GM12878 (cell line): ENCODE measurements around the gene ZNF423. TPM values are rescaled to one million over a fixed set of nuclear protein-coding genes. Genes with fewer than 3 reads are reported as not detected.

Source experiments
- ATAC-seq: fragments of 200-7000 bp; cut with Tn5 transposase; 3 replicates; pipeline ENCODE4 v1.9.1; 2020; ENCODE audit warnings: mild to moderate bottlenecking, moderate library complexity
- BruUV-seq: library from RNA; stranded (reverse); fragments of 400-500 nt; replicated peaks from 2 replicates; lab custom pipeline; 2021; lab: Mats Ljungman, UMichigan
- CTCF ChIA-PET: fragments of 300-600 bp; sonication (Branson Sonifier 250); formaldehyde crosslinking; extraction: SDS; loops from one replicate; lab custom pipeline; 2021; ENCODE audit warnings: inconsistent platforms; lab: Yijun Ruan, JAX
- POLR2A ChIA-PET: fragments of 350-600 bp; formaldehyde crosslinking; extraction: SDS; loops from one replicate; lab custom pipeline; 2021; ENCODE audit warnings: inconsistent platforms; lab: Charles Lee
- RAD21 ChIA-PET: fragments of 300-600 bp; sonication (Branson Sonifier 250); formaldehyde crosslinking; loops from one replicate; lab custom pipeline; 2023; ENCODE audit warnings: antibody characterized with exemption; ENCODE audit not compliant: unreplicated experiment; lab: Charles Lee
- SMC1A ChIA-PET: fragments of 300-600 bp; sonication (Branson Sonifier 250); formaldehyde crosslinking; loops from one replicate; lab custom pipeline; 2023; ENCODE audit not compliant: unreplicated experiment, uncharacterized antibody; lab: Charles Lee
- DNase-seq: peaks from one replicate; pipeline ENCODE4 v3.0.0-alpha.2; 2011; ENCODE audit warnings: low read depth, low spot score
- FAIRE-seq: peaks from 3 replicates; lab custom pipeline; 2011; peaks lifted over from hg19 to GRCh38; lab: Jason Lieb, UNC
- H2AFZ ChIP-seq: 2 replicates; pipeline ENCODE4 v1.6.0; 2011; ENCODE audit warnings: low read depth, low read length, control low read depth; ENCODE audit not compliant: control insufficient read depth
- H3K27ac ChIP-seq: 2 replicates; pipeline ENCODE4 v1.5.1; 2011; ENCODE audit warnings: control low read depth; ENCODE audit not compliant: control insufficient read depth, insufficient read depth
- H3K27me3 ChIP-seq, 2 experiments: replicated peaks in 1 of 2; 2 replicates each; pipeline versions ENCODE4 v1.6.0 to v1.6.1; 2011; ENCODE audit warnings: low read length in 1 of 2; ENCODE audit not compliant: control insufficient read depth in 2 of 2, insufficient read depth in 2 of 2
- H3K36me3 ChIP-seq, 2 experiments: 2 replicates each; pipeline ENCODE4 v1.5.1; 2011; ENCODE audit warnings: low read length in 1 of 2; ENCODE audit not compliant: control insufficient read depth in 2 of 2, insufficient read depth in 2 of 2
- H3K4me1 ChIP-seq: 2 replicates; pipeline ENCODE4 v1.6.1; 2011; ENCODE audit warnings: mild to moderate bottlenecking, low read length, moderate library complexity, mixed read lengths; ENCODE audit not compliant: control insufficient read depth, insufficient read depth
- H3K4me2 ChIP-seq: 2 replicates; pipeline ENCODE4 v1.6.0; 2011; ENCODE audit warnings: control low read depth; ENCODE audit not compliant: control insufficient read depth, insufficient read depth
- H3K4me3 ChIP-seq: fragments of 200-600 bp; sonication (generic); 2 replicates; pipeline ENCODE4 v1.5.1; 2016
- H3K79me2 ChIP-seq: 2 replicates; pipeline ENCODE4 v1.6.0; 2011; ENCODE audit warnings: low read length; ENCODE audit not compliant: control insufficient read depth, insufficient read depth
- H3K9ac ChIP-seq: 2 replicates; pipeline ENCODE4 v1.8.0; 2011; ENCODE audit warnings: low read length, control low read depth, mixed read lengths; ENCODE audit not compliant: control insufficient read depth, insufficient read depth
- H3K9me3 ChIP-seq: replicated peaks from 3 replicates; pipeline ENCODE4 v1.5.1; 2011; ENCODE audit warnings: mild to moderate bottlenecking, low read length; ENCODE audit not compliant: control insufficient read depth, insufficient read depth
- H4K20me1 ChIP-seq: 2 replicates; pipeline ENCODE4 v1.6.0; 2011; ENCODE audit not compliant: control insufficient read depth, insufficient read depth
- ATF7 ChIP-seq: fragments of 450-650 bp; IDR thresholded peaks from 2 replicates; pipeline ENCODE4 v1.6.1; 2016; ENCODE audit warnings: low read depth, mild to moderate bottlenecking
- FOS ChIP-seq: IDR thresholded peaks from 3 replicates; pipeline ENCODE4 v1.6.1; 2011; ENCODE audit warnings: borderline replicate concordance; ENCODE audit not compliant: insufficient read length; ENCODE audit errors: extremely low read depth
- GABPA ChIP-seq: IDR thresholded peaks from 2 replicates; pipeline ENCODE4 v1.6.1; 2014; ENCODE audit warnings: antibody characterized with exemption, low read depth, mild to moderate bottlenecking, inconsistent platforms
- GATAD2B ChIP-seq: fragments of 450-650 bp; conservative IDR thresholded peaks from 2 replicates; pipeline ENCODE4 v1.6.1; 2017; ENCODE audit warnings: low read depth, mild to moderate bottlenecking, moderate library complexity
- HDAC2 ChIP-seq: fragments of 200-600 bp; sonication (generic); IDR thresholded peaks from 2 replicates; pipeline ENCODE4 v1.6.1; 2017
- IRF5 ChIP-seq: fragments of 450-650 bp; IDR thresholded peaks from 2 replicates; pipeline ENCODE4 v1.6.1; 2017; ENCODE audit warnings: borderline replicate concordance
- MYC ChIP-seq: IDR thresholded peaks from 2 replicates; pipeline ENCODE4 v1.6.1; 2011; ENCODE audit warnings: mild to moderate bottlenecking, low read length, moderate library complexity, inconsistent platforms; ENCODE audit not compliant: insufficient read depth, insufficient replicate concordance, insufficient read length, severe bottlenecking
- NFIC ChIP-seq: IDR thresholded peaks from 2 replicates; pipeline ENCODE4 v1.6.1; 2012; ENCODE audit warnings: low read depth, mild to moderate bottlenecking, inconsistent platforms, low read length, moderate library complexity
- NR2C1 ChIP-seq: fragments of 450-650 bp; IDR thresholded peaks from 2 replicates; pipeline ENCODE4 v1.6.1; 2017; ENCODE audit warnings: antibody characterized with exemption, mild to moderate bottlenecking, moderate library complexity
- RCOR1 ChIP-seq: conservative IDR thresholded peaks from 2 replicates; pipeline ENCODE4 v1.6.1; 2012; ENCODE audit warnings: low read depth, low read length, improper control_type of control experiment
- RELA ChIP-seq: fragments of 450-650 bp; IDR thresholded peaks from 2 replicates; pipeline ENCODE4 v1.8.0; 2014; ENCODE audit warnings: borderline replicate concordance; ENCODE audit not compliant: partially characterized antibody
- RFX5 ChIP-seq: IDR thresholded peaks from 2 replicates; pipeline ENCODE4 v1.6.1; 2011; ENCODE audit warnings: low read depth, low read length, improper control_type of control experiment
- TCF3 ChIP-seq: IDR thresholded peaks from 2 replicates; pipeline ENCODE4 v1.6.1; 2012; ENCODE audit warnings: low read depth, mild to moderate bottlenecking, low read length, borderline replicate concordance; ENCODE audit not compliant: insufficient read depth
- ZSCAN29 ChIP-seq: fragments of 450-650 bp; IDR thresholded peaks from 2 replicates; pipeline ENCODE4 v1.6.1; 2017; ENCODE audit warnings: mild to moderate bottlenecking, moderate library complexity
- WGBS: methylation state at CpG from one replicate; pipeline ENCODE4 v1.1.6; 2016; ENCODE audit warnings: low lambda C conversion rate; ENCODE audit not compliant: insufficient replicate concordance, insufficient coverage; ENCODE audit errors: missing lambda C conversion rate; 5-methylcytosine and 5-hydroxymethylcytosine counted together
- in situ Hi-C: fragments of 300-500 bp; cut with MboI; formaldehyde crosslinking; loops from 9 replicates; pipeline ENCODE4 v1.14.3; 2018; ENCODE audit warnings: mixed read lengths
- intact Hi-C: fragments of 100-400 bp; cut with micrococcal nuclease; formaldehyde crosslinking; loops from one replicate; pipeline ENCODE4 v1.14.2; 2022; ENCODE audit not compliant: unreplicated experiment
- polyA plus RNA-seq, 11 experiments: library from polyadenylated mRNA; depleted of rRNA in 4 of 11; unstranded in 6 of 11; stranded (reverse) in 5 of 11; fragments of >200 nt; fragmentation: Nextera tagmentation in 4 of 11; fragmentation: Illumina TruSeq in 1 of 11; extraction: Ambion mirVana in 4 of 11; extraction: Trizol in 1 of 11; gene quantifications; 1 replicate in 1 of 11; 2 replicates in 10 of 11; pipeline versions ENCODE4 v1.2.1 to v1.2.3, GENCODE V29; 2011 to 2016; ENCODE audit warnings: inconsistent platforms in 2 of 11, missing spikeins in 2 of 11, low read depth in 1 of 11
- total RNA-seq, 4 experiments: library from RNA; depleted of rRNA in 3 of 4; stranded (reverse); fragments of >200 nt in 3 of 4; fragmentation: Illumina TruSeq in 1 of 4; extraction: Trizol in 1 of 4; gene quantifications; 2 replicates each; pipeline versions ENCODE4 v1.2.1 to v1.2.3, GENCODE V29; 2013 to 2021

ZNF423 gene
- total and polyA plus RNA-seq, 10 of the 15 experiments (the other 5 are each of a cell fraction or from before 2014, with no cell fraction given): 0.03 to 0.64 (median 0.10) TPM

GRCh38 chr16:49590166-49590871 is 265.6 kb downstream of the ZNF423 start:
- 44% methylated on average over 21 of the region's 21 CpGs for WGBS

More at GRCh38 chr16:49590166-49590871, 265.6 kb downstream of the ZNF423 start:
- Histone ChIP-seq H3K4me1 (peaks cover 24% of the 10 kb centered on the region), H3K27ac (no peak overlapping the region)
- no peak for DNase-seq
- TF ChIP-seq RELA (no peak), FOS (no peak), TCF3 (no peak), GABPA (no peak), NFIC (no peak), HDAC2 (no peak), IRF5 (no peak), NR2C1 (no peak), ZSCAN29 (no peak), ATF7 (no peak), GATAD2B (no peak), MYC (no peak), RFX5 (no peak), RCOR1 (no peak)
- TF ChIP-seq, all 136 proteins: peak for 0
- Histone ChIP-seq H2AFZ (no peak overlapping the region), H4K20me1 (no peaks in the 10 kb centered on the region), H3K27me3 (no peaks in the 10 kb centered on the region; a peak in 1 of 4 replicates), H3K4me2 (no peak overlapping the region), H3K36me3 (no peaks in the 10 kb centered on the region), H3K4me3 (no peak overlapping the region), H3K9me3 (no peaks in the 10 kb centered on the region), H3K9ac (no peak overlapping the region), H3K79me2 (no peaks in the 10 kb centered on the region; the same call in 1 of the 2 replicates)
- intact Hi-C loops (loop anchor here (5.0 kb wide), 1 partner anchor 33 kb away; no protein-coding TSS in a partner anchor), in situ Hi-C loops (loop anchor here (10.0 kb wide), 1 partner anchor 176 kb away; no protein-coding TSS in a partner anchor)
- ChIA-PET CTCF (no interaction called here), POLR2A (no interaction called here), SMC1A (no interaction called here), RAD21 (no interaction called here)
- no TSS peak for BruUV-seq
- FAIRE-seq (no peak), ATAC-seq (no peak)
